CD4-positive, alpha-beta T cell (primary cell): ENCODE measurements around the gene RUNX1. TPM values are rescaled to one million over a fixed set of nuclear protein-coding genes. Genes with fewer than 3 reads are reported as not detected.
A peak's percentile ranks its signal among the peaks of the same experiment; 100 is the strongest.

ENCODE experiments used
- ATAC-seq: fragments of 200-7000 bp; cut with Tn5 transposase; one replicate; pipeline ENCODE4 v1.10.0; 2022; ENCODE audit warnings: mild to moderate bottlenecking; ENCODE audit not compliant: poor library complexity
- CTCF ChIA-PET: fragments of 350-600 bp; sonication (Branson Sonifier 250); formaldehyde crosslinking; loops from one replicate; lab custom pipeline; 2021; ENCODE audit warnings: antibody characterized with exemption, inconsistent platforms; lab: Charles Lee
- POLR2A ChIA-PET: fragments of 350-600 bp; sonication (Branson Sonifier 250); formaldehyde crosslinking; loops from one replicate; lab custom pipeline; 2021; ENCODE audit warnings: antibody characterized with exemption, inconsistent platforms; lab: Charles Lee
- DNase-seq, 14 experiments: peaks; one replicate each; pipeline ENCODE4 v3.0.0-alpha.2; 2013 to 2020; ENCODE audit warnings: mixed read lengths in 2 of 14
- H3K27ac ChIP-seq, 2 donors: one replicate each; pipeline versions ENCODE4 v1.5.1 to v1.7.0; 2013; ENCODE audit warnings: low read length in 2 of 2, low read depth in 1 of 2, mild to moderate bottlenecking in 1 of 2
- H3K27me3 ChIP-seq, 2 experiments: 1 replicate in 1 of 2; 2 replicates in 1 of 2; pipeline versions ENCODE4 v1.6.1 to v1.7.0; 2013; ENCODE audit warnings: low read length in 2 of 2, control low read depth in 1 of 2, mild to moderate bottlenecking in 1 of 2, moderate library complexity in 1 of 2; ENCODE audit not compliant: insufficient read depth in 2 of 2, control insufficient read depth in 1 of 2
- H3K36me3 ChIP-seq: one replicate; pipeline ENCODE4 v1.6.1; 2013; ENCODE audit warnings: low read length, control low read depth; ENCODE audit not compliant: insufficient read depth
- H3K4me1 ChIP-seq: one replicate; pipeline ENCODE4 v1.6.1; 2013; ENCODE audit warnings: low read length, control low read depth; ENCODE audit not compliant: insufficient read depth
- H3K4me3 ChIP-seq: one replicate; pipeline ENCODE4 v1.5.1; 2013; ENCODE audit warnings: mild to moderate bottlenecking, low read length, moderate library complexity
- H3K9me3 ChIP-seq, 2 experiments: 1 replicate in 1 of 2; 2 replicates in 1 of 2; pipeline versions ENCODE4 v1.6.1 to v1.7.0; 2013; ENCODE audit warnings: low read length in 2 of 2, mild to moderate bottlenecking in 2 of 2, control low read depth in 1 of 2, moderate library complexity in 1 of 2; ENCODE audit not compliant: control insufficient read depth in 1 of 2, insufficient read depth in 1 of 2
- H3K27ac Mint-ChIP-seq: one replicate; pipeline ENCODE4 v1.8.0; 2020; ENCODE audit warnings: mixed read lengths
- H3K27me3 Mint-ChIP-seq: one replicate; pipeline ENCODE4 v1.8.0; 2021; ENCODE audit warnings: mixed read lengths
- H3K36me3 Mint-ChIP-seq: one replicate; pipeline ENCODE4 v1.8.0; 2021; ENCODE audit warnings: low read depth, mixed read lengths
- H3K4me1 Mint-ChIP-seq: one replicate; pipeline ENCODE4 v1.8.0; 2021; ENCODE audit warnings: low read depth, mixed read lengths
- H3K4me3 Mint-ChIP-seq: one replicate; pipeline ENCODE4 v1.8.0; 2020; ENCODE audit warnings: mild to moderate bottlenecking, mixed read lengths
- H3K9me3 Mint-ChIP-seq: one replicate; pipeline ENCODE4 v1.8.0; 2020; ENCODE audit warnings: mixed read lengths
- intact Hi-C, 2 experiments: fragments of 100-400 bp; cut with DNase I in 1 of 2; cut with micrococcal nuclease in 1 of 2; formaldehyde crosslinking; loops; one replicate each; pipeline versions ENCODE4 v1.15.1 to v1.9.0; 2023 to 2025; cut with DNase I, micrococcal nuclease
- total RNA-seq, 174 experiments: library from RNA in 2 of 174; stranded (reverse) in 2 of 174; gene quantifications; one replicate each; pipeline ENCODE4 v1.2.3 and lab custom pipeline; 2021 to 2026
- TF ChIP-seq, protein P1 (sequence below): fragments of 200-600 bp; IDR thresholded peaks from one replicate; pipeline ENCODE4 v1.8.0; 2022; ENCODE audit warnings: antibody characterized with exemption, mild to moderate bottlenecking

RUNX1 gene
- total RNA-seq, 2 experiments from 2014 or later: 71.7 to 74.3 TPM

DNA sequence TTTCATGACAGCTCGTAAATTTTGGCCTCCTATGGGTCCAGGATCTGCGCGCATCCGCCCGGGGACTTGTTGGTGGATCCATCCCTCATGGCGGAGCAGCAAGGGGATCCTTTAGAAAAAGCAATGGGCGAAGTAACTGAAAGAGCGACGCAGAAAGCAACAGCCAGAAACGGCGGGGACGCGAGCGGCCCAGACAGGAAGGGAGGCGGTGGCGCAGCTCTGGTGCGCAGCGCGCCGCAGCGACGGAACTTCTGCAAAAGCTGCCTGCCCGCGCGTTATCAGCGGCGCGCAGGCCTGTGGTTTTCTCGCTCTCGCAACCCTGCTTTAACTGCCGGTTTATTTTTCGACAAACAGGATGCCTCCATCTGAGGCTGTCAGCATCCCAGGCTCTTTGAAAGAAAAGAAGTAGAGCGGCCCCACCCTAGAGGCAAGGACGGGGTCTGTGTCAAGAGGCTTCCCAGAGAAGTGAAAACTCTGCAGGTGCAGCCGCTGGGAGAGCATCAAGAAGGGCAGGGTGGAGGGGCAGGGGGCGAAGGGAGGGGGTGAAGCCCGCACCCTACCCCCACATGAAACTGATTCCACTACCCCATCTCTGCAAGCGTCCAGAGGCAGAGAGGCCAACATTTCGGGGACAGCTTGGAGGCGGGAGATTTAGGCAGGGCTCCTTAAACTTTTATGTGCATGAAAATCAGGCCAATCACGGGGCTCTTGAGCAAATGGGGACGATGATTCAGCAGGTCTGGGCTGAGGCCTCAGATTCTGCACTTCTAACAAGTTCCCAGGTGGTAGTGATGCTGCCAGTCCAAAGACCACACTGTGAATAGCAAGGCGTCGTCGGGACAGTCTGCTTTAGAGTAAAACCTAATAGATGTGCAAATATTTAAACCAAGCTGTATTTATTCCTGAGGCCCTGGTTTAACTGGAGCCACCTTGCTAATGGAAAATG lies 22.2 kb downstream of the RUNX1 start:
- Histone ChIP-seq H3K27me3 (no peaks in the 10 kb centered on the region), H3K36me3 (peaks cover 17% of the 10 kb centered on the region), H3K4me3 (peak overlapping the region; percentile 44), H3K27ac (peak overlapping the region; percentile 52 to 89), H3K4me1 (peaks cover 85% of the 10 kb centered on the region), H3K9me3 (no peaks in the 10 kb centered on the region)
- Mint-ChIP-seq H3K4me1 (peaks cover 95% of the 10 kb centered on the region), H3K9me3 (no peaks in the 10 kb centered on the region), H3K27ac (peak overlapping the region; percentile 97), H3K36me3 (peaks cover 55% of the 10 kb centered on the region), H3K27me3 (no peaks in the 10 kb centered on the region), H3K4me3 (peak overlapping the region; percentile 82)
- CTCF ChIA-PET: interaction anchor here (1.1 to 3.3 kb wide), 14 partner anchors 11 to 281 kb away, joined by 3 to 30 read pairs (median 5); no protein-coding TSS in a partner anchor
- POLR2A ChIA-PET: interaction anchor here (0.6 to 9.5 kb wide), 22 partner anchors 8 to 477 kb away, joined by 3 to 227 read pairs (median 6); partner anchors contain the start of gene RUNX1
- intact Hi-C loops: loop anchor here (1.0 to 5.0 kb wide), 9 partner anchors 18 to 140 kb away; no protein-coding TSS in a partner anchor
- peak; percentile 82 for ATAC-seq
- TF ChIP-seq, protein P1, sequence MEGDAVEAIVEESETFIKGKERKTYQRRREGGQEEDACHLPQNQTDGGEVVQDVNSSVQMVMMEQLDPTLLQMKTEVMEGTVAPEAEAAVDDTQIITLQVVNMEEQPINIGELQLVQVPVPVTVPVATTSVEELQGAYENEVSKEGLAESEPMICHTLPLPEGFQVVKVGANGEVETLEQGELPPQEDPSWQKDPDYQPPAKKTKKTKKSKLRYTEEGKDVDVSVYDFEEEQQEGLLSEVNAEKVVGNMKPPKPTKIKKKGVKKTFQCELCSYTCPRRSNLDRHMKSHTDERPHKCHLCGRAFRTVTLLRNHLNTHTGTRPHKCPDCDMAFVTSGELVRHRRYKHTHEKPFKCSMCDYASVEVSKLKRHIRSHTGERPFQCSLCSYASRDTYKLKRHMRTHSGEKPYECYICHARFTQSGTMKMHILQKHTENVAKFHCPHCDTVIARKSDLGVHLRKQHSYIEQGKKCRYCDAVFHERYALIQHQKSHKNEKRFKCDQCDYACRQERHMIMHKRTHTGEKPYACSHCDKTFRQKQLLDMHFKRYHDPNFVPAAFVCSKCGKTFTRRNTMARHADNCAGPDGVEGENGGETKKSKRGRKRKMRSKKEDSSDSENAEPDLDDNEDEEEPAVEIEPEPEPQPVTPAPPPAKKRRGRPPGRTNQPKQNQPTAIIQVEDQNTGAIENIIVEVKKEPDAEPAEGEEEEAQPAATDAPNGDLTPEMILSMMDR: no peak
- DNase-seq: peak; percentile 82 to 96 (median 88)

DNA sequence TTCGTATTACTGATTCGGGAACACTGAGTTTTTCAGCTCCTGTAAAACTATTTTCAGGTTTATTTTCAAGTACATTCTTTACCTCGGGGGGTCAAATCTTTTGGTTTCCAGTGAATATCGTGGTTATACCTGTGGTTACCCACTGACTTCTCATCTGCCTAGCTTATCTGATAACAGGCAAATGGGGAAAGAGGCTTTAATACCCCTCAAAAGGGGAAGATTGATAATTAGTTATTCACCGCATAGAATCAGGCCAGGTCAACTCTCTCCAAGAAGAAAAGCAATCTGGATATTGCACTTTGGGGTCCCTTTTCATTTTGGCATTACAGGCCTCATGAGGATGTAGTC lies 23.0 kb downstream of the RUNX1 start:
- Mint-ChIP-seq H3K27ac (peak overlapping the region; percentile 97), H3K9me3 (no peaks in the 10 kb centered on the region), H3K4me3 (peak overlapping the region; percentile 71), H3K27me3 (no peaks in the 10 kb centered on the region), H3K4me1 (peaks cover 95% of the 10 kb centered on the region), H3K36me3 (peaks cover 55% of the 10 kb centered on the region)
- ChIA-PET POLR2A (interaction anchor here (0.6 to 9.5 kb wide), 22 partner anchors 9 to 477 kb away, joined by 3 to 227 read pairs (median 6); partner anchors contain the start of gene RUNX1), CTCF (interaction anchor here (1.1 to 3.3 kb wide), 12 partner anchors 10 to 281 kb away, joined by 3 to 30 read pairs (median 5); no protein-coding TSS in a partner anchor)
- H3K4me3 ChIP-seq: peak overlapping the region; percentile 44
- no peaks in the 10 kb centered on the region for H3K9me3 ChIP-seq
- TF ChIP-seq, protein P1: no peak
- intact Hi-C loops: loop anchor here (1.0 to 5.0 kb wide), 6 partner anchors 19 to 139 kb away; no protein-coding TSS in a partner anchor
- ATAC-seq: no peak
- peaks cover 88% of the 10 kb centered on the region for H3K4me1 ChIP-seq
- peak overlapping the region; percentile 52 to 89 for H3K27ac ChIP-seq
- DNase-seq: no peak
- no peaks in the 10 kb centered on the region for H3K27me3 ChIP-seq
- H3K36me3 ChIP-seq: peaks cover 23% of the 10 kb centered on the region
